ENCODE results near the gene LHX3. TPM values are rescaled to one million over a fixed set of nuclear protein-coding genes. Genes with fewer than 3 reads are reported as not detected.

LHX3 gene
- total and polyA plus RNA-seq, 3 experiments from 2014 or later: not detected

DNA sequence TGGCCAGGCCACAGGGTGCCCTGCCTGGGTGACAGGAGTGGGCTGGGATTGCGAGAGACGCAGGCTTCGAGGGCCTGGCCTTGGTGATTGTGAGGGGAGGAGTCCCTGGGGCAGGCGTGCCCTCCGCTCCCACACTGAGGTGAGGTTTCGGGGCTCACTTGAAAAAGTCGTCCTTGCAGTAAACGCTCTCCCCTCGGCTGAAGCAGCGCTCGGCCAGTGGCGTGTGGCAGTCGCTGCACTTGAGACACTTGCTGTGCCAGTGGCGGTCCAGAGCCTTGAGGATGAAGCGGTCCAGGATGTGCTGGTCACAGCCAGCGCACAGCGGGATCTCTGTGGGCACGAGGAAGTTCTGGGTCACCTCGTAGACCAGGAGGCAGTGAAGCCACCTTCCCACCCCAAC is 4.5 kb downstream of the LHX3 start:
- no peak for DNase-seq
- no peak overlapping the region for H3K4me3 Mint-ChIP-seq
- Histone ChIP-seq H3K4me3 (ENCODE audit: low read length) (no peak overlapping the region), H3K9me3 (ENCODE audit: low read length) (no peaks in the 10 kb centered on the region), H3K27me3 (ENCODE audit: insufficient read depth, low read length, poor library complexity, severe bottlenecking) (peaks cover 32% of the 10 kb centered on the region), H3K27ac (ENCODE audit: low read depth, low read length) (no peak overlapping the region), H3K36me3 (ENCODE audit: insufficient read depth, low read length) (no peaks in the 10 kb centered on the region), H3K4me1 (ENCODE audit: insufficient read depth, low read length) (no peaks in the 10 kb centered on the region)
- H3K9me3 Mint-ChIP-seq: no peaks in the 10 kb centered on the region
- H3K27me3 Mint-ChIP-seq: peaks cover 29 to 46% of the 10 kb centered on the region in 2 donors
- ChIA-PET POLR2A (no interaction called here), CTCF (no interaction called here)
- peaks cover 2 to 12% (median 4%) of the 10 kb centered on the region in 3 donors for H3K4me1 Mint-ChIP-seq
- H3K27ac Mint-ChIP-seq: no peak overlapping the region
- no peaks in the 10 kb centered on the region for H3K36me3 Mint-ChIP-seq

- peaks cover 32% of the 10 kb centered on the region for H3K27me3 ChIP-seq (ENCODE audit: insufficient read depth, low read length, poor library complexity, severe bottlenecking)
- H3K27ac Mint-ChIP-seq: no peak overlapping the region
- no peak overlapping the region for H3K4me3 ChIP-seq (ENCODE audit: low read length)
- ChIA-PET POLR2A (no interaction called here), CTCF (no interaction called here)
- H3K4me3 Mint-ChIP-seq: no peak overlapping the region
- no peaks in the 10 kb centered on the region for H3K36me3 Mint-ChIP-seq
- H3K9me3 Mint-ChIP-seq: no peaks in the 10 kb centered on the region
- no peak overlapping the region for H3K27ac ChIP-seq (ENCODE audit: low read depth, low read length)
- H3K27me3 Mint-ChIP-seq: peaks cover 32 to 46% of the 10 kb centered on the region in 2 donors
- no peaks in the 10 kb centered on the region for H3K4me1 ChIP-seq (ENCODE audit: insufficient read depth, low read length)
- H3K4me1 Mint-ChIP-seq: peaks cover 2 to 12% (median 4%) of the 10 kb centered on the region in 3 donors
- H3K9me3 ChIP-seq (ENCODE audit: low read length): no peaks in the 10 kb centered on the region
- no peak for DNase-seq
- H3K36me3 ChIP-seq (ENCODE audit: insufficient read depth, low read length): no peaks in the 10 kb centered on the region
Observed at GRCh38 chr9:136199391-136200288, 5.3 kb downstream of the LHX3 start.

GRCh38 chr9:136198605-136199083 is 6.3 kb downstream of the LHX3 start:
- Mint-ChIP-seq H3K4me1 (peaks cover 2 to 12% (median 4%) of the 10 kb centered on the region in 3 donors), H3K4me3 (no peak overlapping the region), H3K36me3 (no peaks in the 10 kb centered on the region), H3K27ac (no peak overlapping the region), H3K27me3 (peaks cover 28 to 39% of the 10 kb centered on the region in 2 donors), H3K9me3 (no peaks in the 10 kb centered on the region)
- Histone ChIP-seq H3K27ac (ENCODE audit: low read depth, low read length) (no peak overlapping the region), H3K4me1 (ENCODE audit: insufficient read depth, low read length) (no peaks in the 10 kb centered on the region), H3K9me3 (ENCODE audit: low read length) (no peaks in the 10 kb centered on the region), H3K27me3 (ENCODE audit: insufficient read depth, low read length, poor library complexity, severe bottlenecking) (peaks cover 32% of the 10 kb centered on the region), H3K4me3 (ENCODE audit: low read length) (no peak overlapping the region), H3K36me3 (ENCODE audit: insufficient read depth, low read length) (no peaks in the 10 kb centered on the region)
- POLR2A ChIA-PET: no interaction called here
- no peak for DNase-seq
- CTCF ChIA-PET: no interaction called here

DNA sequence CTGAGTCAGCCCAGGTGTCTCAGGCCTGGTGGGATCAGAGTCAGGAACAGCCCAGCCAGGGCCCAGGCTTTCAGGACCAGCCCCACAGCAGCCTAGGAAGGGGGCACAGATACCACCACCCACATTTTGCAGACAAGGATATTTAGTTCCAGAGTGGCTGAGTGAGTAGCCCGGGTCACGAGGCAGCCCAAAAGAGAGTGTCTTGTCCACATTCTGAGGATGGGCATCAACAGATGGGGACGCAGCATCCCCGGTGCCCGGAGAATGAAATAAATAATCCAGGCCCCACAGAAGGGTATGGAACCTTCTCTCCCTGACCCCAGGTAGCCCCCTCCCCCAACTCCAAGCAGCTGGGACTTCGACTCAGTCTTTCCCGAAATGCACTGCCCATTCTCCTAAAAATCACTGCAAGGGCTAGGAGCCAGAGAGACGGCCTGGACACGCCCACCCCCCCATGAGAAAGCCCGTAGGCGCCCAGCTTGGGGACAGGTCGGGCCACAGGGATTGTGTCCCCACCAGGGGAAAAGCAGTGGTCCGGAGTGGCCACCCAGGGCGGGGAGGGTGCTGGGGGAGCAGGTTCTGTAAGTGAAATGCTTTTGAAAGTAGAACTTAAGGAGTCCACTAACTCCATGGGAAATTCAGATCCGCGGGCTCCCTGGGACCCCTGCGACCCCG is 6.9 kb downstream of the LHX3 start:
- Histone ChIP-seq H3K9me3 (ENCODE audit: low read length) (no peaks in the 10 kb centered on the region), H3K36me3 (ENCODE audit: insufficient read depth, low read length) (no peaks in the 10 kb centered on the region), H3K27ac (ENCODE audit: low read depth, low read length) (no peak overlapping the region), H3K27me3 (ENCODE audit: insufficient read depth, low read length, poor library complexity, severe bottlenecking) (peaks cover 32% of the 10 kb centered on the region), H3K4me3 (ENCODE audit: low read length) (no peak overlapping the region), H3K4me1 (ENCODE audit: insufficient read depth, low read length) (no peaks in the 10 kb centered on the region)
- Mint-ChIP-seq H3K4me1 (peaks cover 2 to 12% (median 4%) of the 10 kb centered on the region in 3 donors), H3K36me3 (no peaks in the 10 kb centered on the region), H3K27ac (no peak overlapping the region), H3K9me3 (no peaks in the 10 kb centered on the region), H3K27me3 (peaks cover 25 to 35% of the 10 kb centered on the region in 2 donors), H3K4me3 (peak overlapping the region in 1 of 7 donors; percentile 36)
- CTCF ChIA-PET: no interaction called here
- no peak for DNase-seq
- POLR2A ChIA-PET: no interaction called here

DNA sequence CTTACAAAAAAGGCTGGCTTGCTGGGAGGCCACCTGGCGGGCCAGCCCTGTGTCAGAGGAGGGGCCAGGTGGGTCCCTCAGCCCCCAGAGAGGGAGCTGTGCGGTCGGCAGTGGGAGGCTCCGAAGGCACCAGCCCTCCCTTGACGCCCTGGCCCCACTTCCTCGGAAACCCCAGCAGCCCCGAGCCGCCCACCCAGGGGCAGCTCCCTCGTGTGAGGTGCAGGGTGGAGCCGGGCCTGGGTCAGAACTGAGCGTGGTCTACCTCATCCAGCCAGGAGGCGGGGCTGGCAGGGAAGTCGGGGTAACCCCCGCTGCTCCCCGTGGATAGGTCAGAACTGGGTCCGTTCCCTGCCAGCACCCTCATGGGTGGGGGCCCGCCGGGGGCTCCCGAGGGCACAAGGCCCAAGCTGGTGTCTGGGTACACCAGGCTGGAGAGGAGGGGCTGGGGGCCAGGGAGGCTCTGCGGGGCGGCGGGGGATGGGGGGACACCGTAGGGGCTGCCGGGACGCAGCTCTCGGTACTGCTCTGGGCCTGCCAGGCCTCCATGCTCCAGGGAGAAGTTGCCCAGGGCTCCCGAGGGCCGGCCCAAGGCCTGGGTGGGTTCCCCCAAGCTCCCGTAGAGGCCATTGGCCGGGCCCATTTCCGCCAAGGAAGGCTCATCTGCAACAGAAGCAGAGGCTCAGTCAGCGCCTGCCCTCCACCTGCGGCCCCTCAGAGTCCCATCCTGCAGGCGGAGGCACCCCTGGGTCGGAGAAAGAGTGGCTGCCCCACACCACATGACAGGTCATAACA is 7.6 kb downstream of the LHX3 start:
- DNase-seq: no peak
- H3K36me3 ChIP-seq (ENCODE audit: insufficient read depth, low read length): no peaks in the 10 kb centered on the region
- H3K4me1 ChIP-seq (ENCODE audit: insufficient read depth, low read length): no peaks in the 10 kb centered on the region
- ChIA-PET POLR2A (no interaction called here), CTCF (no interaction called here)
- peak overlapping the region in 1 of 8 donors; percentile 20 for H3K27ac Mint-ChIP-seq
- H3K36me3 Mint-ChIP-seq: no peaks in the 10 kb centered on the region
- peaks cover 32% of the 10 kb centered on the region for H3K27me3 ChIP-seq (ENCODE audit: insufficient read depth, low read length, poor library complexity, severe bottlenecking)
- no peak overlapping the region for H3K4me3 Mint-ChIP-seq
- peaks cover 25 to 35% of the 10 kb centered on the region in 2 donors for H3K27me3 Mint-ChIP-seq
- no peaks in the 10 kb centered on the region for H3K9me3 ChIP-seq (ENCODE audit: low read length)
- no peak overlapping the region for H3K27ac ChIP-seq (ENCODE audit: low read depth, low read length)
- no peak overlapping the region for H3K4me3 ChIP-seq (ENCODE audit: low read length)
- no peaks in the 10 kb centered on the region for H3K9me3 Mint-ChIP-seq
- H3K4me1 Mint-ChIP-seq: peaks cover 2 to 12% (median 4%) of the 10 kb centered on the region in 3 donors

- H3K36me3 Mint-ChIP-seq: no peaks in the 10 kb centered on the region
- H3K4me1 Mint-ChIP-seq: peaks cover 2 to 12% (median 4%) of the 10 kb centered on the region in 3 donors
- Histone ChIP-seq H3K36me3 (ENCODE audit: insufficient read depth, low read length) (no peaks in the 10 kb centered on the region), H3K27me3 (ENCODE audit: insufficient read depth, low read length, poor library complexity, severe bottlenecking) (peaks cover 36% of the 10 kb centered on the region), H3K9me3 (ENCODE audit: low read length) (no peaks in the 10 kb centered on the region), H3K27ac (ENCODE audit: low read depth, low read length) (no peak overlapping the region), H3K4me1 (ENCODE audit: insufficient read depth, low read length) (no peaks in the 10 kb centered on the region), H3K4me3 (ENCODE audit: low read length) (no peak overlapping the region)
- ChIA-PET CTCF (no interaction called here), POLR2A (no interaction called here)
- H3K4me3 Mint-ChIP-seq: peak overlapping the region in 1 of 7 donors; percentile 32
- DNase-seq: no peak
- peak overlapping the region in 1 of 8 donors; percentile 20 for H3K27ac Mint-ChIP-seq
- H3K9me3 Mint-ChIP-seq: no peaks in the 10 kb centered on the region
- peaks cover 25 to 38% of the 10 kb centered on the region in 2 donors for H3K27me3 Mint-ChIP-seq
Observed at GRCh38 chr9:136196404-136197083, 8.4 kb downstream of the LHX3 start.

- H3K36me3 Mint-ChIP-seq: no peaks in the 10 kb centered on the region
- ChIA-PET POLR2A (no interaction called here), CTCF (no interaction called here)
- no peaks in the 10 kb centered on the region for H3K9me3 Mint-ChIP-seq
- no peak for DNase-seq
- H3K9me3 ChIP-seq (ENCODE audit: low read length): no peaks in the 10 kb centered on the region
- H3K4me3 ChIP-seq (ENCODE audit: low read length): no peak overlapping the region
- no peak overlapping the region for H3K27ac Mint-ChIP-seq
- peaks cover 22 to 44% of the 10 kb centered on the region in 2 donors for H3K27me3 Mint-ChIP-seq
- peaks cover 2 to 12% (median 4%) of the 10 kb centered on the region in 3 donors for H3K4me1 Mint-ChIP-seq
- no peak overlapping the region for H3K27ac ChIP-seq (ENCODE audit: low read depth, low read length)
- H3K4me1 ChIP-seq (ENCODE audit: insufficient read depth, low read length): no peaks in the 10 kb centered on the region
- no peaks in the 10 kb centered on the region for H3K36me3 ChIP-seq (ENCODE audit: insufficient read depth, low read length)
- peaks cover 32% of the 10 kb centered on the region for H3K27me3 ChIP-seq (ENCODE audit: insufficient read depth, low read length, poor library complexity, severe bottlenecking)
- H3K4me3 Mint-ChIP-seq: no peak overlapping the region
Observed at GRCh38 chr9:136194540-136194939, 10.4 kb downstream of the LHX3 start.

Measured in CD8-positive, alpha-beta memory T cell (primary cell).